ENCODE data around the gene ADCY9.

ADCY9 gene

DNA sequence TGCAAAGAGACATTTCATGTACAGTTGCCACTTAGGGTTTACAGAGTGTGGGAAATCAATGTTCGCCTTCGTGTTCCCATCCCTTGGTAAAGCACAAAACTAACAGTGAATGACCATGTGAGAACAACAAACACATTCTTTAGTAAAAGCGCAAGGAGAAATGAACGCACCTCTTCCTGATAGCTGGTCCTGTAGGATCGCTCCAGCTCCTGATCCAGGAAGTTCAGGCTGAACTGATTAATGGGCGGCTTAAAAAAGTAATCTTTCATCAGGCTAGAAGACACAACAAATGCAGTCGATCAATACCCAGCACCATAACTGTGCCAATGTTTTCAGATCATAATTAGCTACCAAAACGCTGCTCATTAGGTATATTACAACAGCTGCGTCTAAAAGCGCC lies 127.4 kb downstream of the ADCY9 start:
- no peak for DNase-seq (ENCODE audit: low read depth)
- H3K4me3 ChIP-seq (ENCODE audit: low read length): no peak overlapping the region
- TF ChIP-seq CTCF (IDR thresholded peaks at IDR 0.05; ENCODE audit: insufficient read depth, low read depth, low read length, missing control alignments): no peak

DNA sequence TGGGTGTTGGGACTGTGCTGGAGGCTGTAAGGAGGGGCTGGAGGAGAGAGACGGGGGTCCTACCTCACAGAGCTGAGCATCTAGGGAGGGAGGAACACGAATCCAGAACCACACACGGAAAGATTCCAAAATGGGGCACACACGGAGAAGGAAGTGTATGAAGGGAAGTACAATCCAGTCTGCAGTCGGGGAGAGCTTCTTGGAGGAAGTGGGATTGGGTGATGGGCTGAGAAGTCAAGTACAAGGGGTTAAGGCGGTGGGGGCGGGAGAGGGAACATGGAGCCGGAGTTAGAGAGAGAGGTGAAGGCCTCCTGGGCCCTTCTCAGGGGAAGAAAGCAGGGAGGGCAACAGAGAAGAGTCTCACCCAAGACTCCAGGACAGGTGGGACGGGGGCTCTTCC lies 128.2 kb downstream of the ADCY9 start:
- DNase-seq (ENCODE audit: low read depth): no peak
- TF ChIP-seq CTCF (IDR thresholded peaks at IDR 0.05; ENCODE audit: insufficient read depth, low read depth, low read length, missing control alignments): no peak
- H3K4me3 ChIP-seq (ENCODE audit: low read length): no peak overlapping the region

DNA sequence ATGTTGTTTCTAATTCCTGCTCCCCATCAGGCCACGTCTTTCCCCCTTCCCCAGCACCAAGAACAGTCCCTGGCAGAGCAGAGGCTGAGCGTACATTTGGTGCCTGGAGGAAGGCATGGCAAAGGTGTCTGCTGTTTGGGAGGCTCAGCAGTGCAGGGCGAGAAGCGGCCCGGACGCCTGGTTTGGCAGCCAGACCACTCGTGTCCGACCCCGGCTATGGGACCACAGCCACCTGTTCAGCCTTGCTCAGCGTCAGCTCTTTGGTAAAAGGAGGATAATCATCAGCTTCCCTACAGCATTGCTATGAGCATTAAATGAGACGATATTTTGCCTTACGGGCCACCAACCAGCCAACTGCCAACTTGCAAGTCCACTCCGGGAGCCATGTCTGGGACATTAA lies 129.0 kb downstream of the ADCY9 start:
- H3K4me3 ChIP-seq (ENCODE audit: low read length): no peak overlapping the region
- TF ChIP-seq CTCF (IDR thresholded peaks at IDR 0.05; ENCODE audit: insufficient read depth, low read depth, low read length, missing control alignments): no peak

GRCh38 chr16:3986235-3986544 lies 130.1 kb downstream of the ADCY9 start:
- no peak overlapping the region for H3K4me3 ChIP-seq (ENCODE audit: low read length)
- DNase-seq (ENCODE audit: low read depth): no peak
- TF ChIP-seq CTCF (IDR thresholded peaks at IDR 0.05; ENCODE audit: insufficient read depth, low read depth, low read length, missing control alignments): no peak

More for the DNA sequence above, 129.0 kb downstream of the ADCY9 start:
- DNase-seq (ENCODE audit: low read depth): no peak

- TF ChIP-seq CTCF (IDR thresholded peaks at IDR 0.05; ENCODE audit: insufficient read depth, low read depth, low read length, missing control alignments): no peak
- no peak for DNase-seq (ENCODE audit: low read depth)
- H3K4me3 ChIP-seq (ENCODE audit: low read length): no peak overlapping the region
These were observed 131.9 kb downstream of the ADCY9 start for GRCh38 chr16:3984111-3985060.

- peak; percentile 79 for DNase-seq (ENCODE audit: low read depth)
These were observed 133.1 kb downstream of the ADCY9 start for GRCh38 chr16:3983081-3983520.

More at GRCh38 chr16:3983081-3983520, 133.1 kb downstream of the ADCY9 start:
- no peak overlapping the region for H3K4me3 ChIP-seq (ENCODE audit: low read length)
- TF ChIP-seq CTCF (IDR thresholded peaks at IDR 0.05; ENCODE audit: insufficient read depth, low read depth, low read length, missing control alignments): peak; percentile 87

All from epithelial cell of esophagus (primary cell).